Astrocyte of the cerebellum (primary cell): ENCODE data around the gene TSPYL4.

Experiments
- DNase-seq: peaks from one replicate; pipeline ENCODE4 v3.0.0-alpha.2; 2011; ENCODE audit warnings: low read depth
- H3K4me3 ChIP-seq: 2 replicates; pipeline ENCODE4 v1.5.1; 2011; ENCODE audit warnings: mild to moderate bottlenecking, low read depth, low read length, moderate library complexity
- in situ Hi-C: cut with HindIII; loops from 2 replicates; pipeline ENCODE4 v1.10.0; 2017; ENCODE audit warnings: low sequenced_read_pairs
- TF ChIP-seq, protein P1 (sequence below): IDR thresholded peaks from 2 replicates; pipeline ENCODE4 v1.5.1; 2012; ENCODE audit warnings: low read length, low read depth, moderate library complexity, mild to moderate bottlenecking; ENCODE audit errors: missing control alignments

The TSPYL4 gene

GRCh38 chr6:116263353-116263752 lies 9.5 kb upstream of the TSPYL4 start:
- no peak overlapping the region for H3K4me3 ChIP-seq
- in situ Hi-C loops: no loop called here

DNA sequence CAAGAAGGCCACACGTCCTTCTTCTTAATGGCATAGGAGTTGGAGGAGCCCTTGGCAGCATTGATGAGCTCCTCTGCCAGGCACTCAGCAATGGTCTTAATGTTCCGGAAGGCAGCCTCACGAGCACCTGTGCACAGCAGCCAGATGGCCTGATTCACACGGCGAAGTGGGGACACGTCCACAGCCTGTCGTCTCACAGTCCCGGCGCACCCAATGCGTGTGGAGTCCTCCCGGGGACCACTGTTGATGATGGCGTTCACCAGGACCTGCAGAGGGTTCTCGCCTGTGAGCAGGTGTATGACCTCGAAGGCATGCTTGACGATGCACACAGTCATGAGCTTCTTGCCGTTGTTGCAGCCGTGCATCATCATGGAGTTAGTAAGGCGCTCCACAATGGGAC lies 4.6 kb upstream of the TSPYL4 start:
- TF ChIP-seq, protein P1, sequence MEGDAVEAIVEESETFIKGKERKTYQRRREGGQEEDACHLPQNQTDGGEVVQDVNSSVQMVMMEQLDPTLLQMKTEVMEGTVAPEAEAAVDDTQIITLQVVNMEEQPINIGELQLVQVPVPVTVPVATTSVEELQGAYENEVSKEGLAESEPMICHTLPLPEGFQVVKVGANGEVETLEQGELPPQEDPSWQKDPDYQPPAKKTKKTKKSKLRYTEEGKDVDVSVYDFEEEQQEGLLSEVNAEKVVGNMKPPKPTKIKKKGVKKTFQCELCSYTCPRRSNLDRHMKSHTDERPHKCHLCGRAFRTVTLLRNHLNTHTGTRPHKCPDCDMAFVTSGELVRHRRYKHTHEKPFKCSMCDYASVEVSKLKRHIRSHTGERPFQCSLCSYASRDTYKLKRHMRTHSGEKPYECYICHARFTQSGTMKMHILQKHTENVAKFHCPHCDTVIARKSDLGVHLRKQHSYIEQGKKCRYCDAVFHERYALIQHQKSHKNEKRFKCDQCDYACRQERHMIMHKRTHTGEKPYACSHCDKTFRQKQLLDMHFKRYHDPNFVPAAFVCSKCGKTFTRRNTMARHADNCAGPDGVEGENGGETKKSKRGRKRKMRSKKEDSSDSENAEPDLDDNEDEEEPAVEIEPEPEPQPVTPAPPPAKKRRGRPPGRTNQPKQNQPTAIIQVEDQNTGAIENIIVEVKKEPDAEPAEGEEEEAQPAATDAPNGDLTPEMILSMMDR: no peak
- DNase-seq: no peak
- no peak overlapping the region for H3K4me3 ChIP-seq
- in situ Hi-C loops: no loop called here

More at GRCh38 chr6:116263353-116263752, 9.5 kb upstream of the TSPYL4 start:
- DNase-seq: no peak
- TF ChIP-seq, protein P1: no peak

GRCh38 chr6:116256694-116257093 lies 2.8 kb upstream of the TSPYL4 start:
- no peak overlapping the region for H3K4me3 ChIP-seq
- in situ Hi-C loops: no loop called here
- no peak for DNase-seq
- TF ChIP-seq, protein P1: no peak

DNA sequence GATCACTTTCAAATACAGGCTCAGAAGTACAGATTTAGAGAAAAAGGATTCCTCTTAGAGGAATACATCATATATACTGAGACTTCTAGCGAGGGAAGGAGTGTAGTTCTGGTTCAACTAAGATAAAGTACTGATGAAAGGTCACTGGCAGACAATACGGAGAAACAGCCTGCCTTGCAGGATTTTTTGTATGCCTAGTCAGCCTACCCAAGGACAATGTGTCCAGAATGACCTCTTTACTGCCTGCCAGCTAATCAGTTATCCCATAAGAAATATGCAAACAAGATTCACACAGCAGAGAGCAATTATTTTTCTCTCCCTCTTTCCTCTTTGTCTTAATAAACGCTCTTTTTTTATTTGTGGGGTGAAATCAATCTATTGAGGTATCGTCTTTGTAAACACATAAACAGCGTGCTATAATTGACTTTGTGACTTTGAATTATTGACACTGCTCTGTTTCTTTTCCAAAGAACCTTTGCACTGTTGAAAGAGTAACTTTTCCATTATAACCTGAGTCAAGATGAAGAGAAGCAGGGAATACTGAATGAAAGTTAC lies 1.4 kb upstream of the TSPYL4 start:
- in situ Hi-C loops: no loop called here
- no peak for DNase-seq
- peak overlapping the region; percentile 4 for H3K4me3 ChIP-seq
- TF ChIP-seq, protein P1: no peak

GRCh38 chr6:116254297-116255056 lies 602 bp upstream of the TSPYL4 start:
- DNase-seq: no peak
- in situ Hi-C loops: no loop called here
- TF ChIP-seq, protein P1: no peak
- peak overlapping the region; percentile 99 for H3K4me3 ChIP-seq

DNA sequence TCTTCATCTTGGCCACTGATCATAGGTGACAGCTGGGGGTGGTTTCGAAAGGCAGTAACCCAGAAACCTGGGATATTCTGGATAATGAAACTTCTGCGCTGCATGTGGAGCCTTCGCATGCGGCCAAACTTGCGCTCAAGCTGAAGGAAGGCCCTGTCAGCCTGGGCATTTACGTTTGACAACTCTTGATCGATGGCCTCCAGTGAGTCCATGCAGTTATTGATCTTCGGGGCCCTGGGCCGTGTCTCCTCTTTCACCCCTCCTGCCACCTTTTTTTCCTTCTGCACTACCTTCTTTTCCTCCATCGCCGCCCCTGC lies 729 bp downstream of the TSPYL4 start:
- TF ChIP-seq, protein P1: no peak
- DNase-seq: no peak
- in situ Hi-C loops: no loop called here
- peak overlapping the region; percentile 99 for H3K4me3 ChIP-seq
